Heart right ventricle (tissue), 16 donors: Measurements from ENCODE around the gene TGFBRAP1. TPM values are rescaled to one million over a fixed set of nuclear protein-coding genes. Genes with fewer than 3 reads are reported as not detected.

Source experiments
- ATAC-seq, 8 donors: fragments of 200-7000 bp; cut with Tn5 transposase; one replicate each; pipeline ENCODE4 v1.9.1; 2020; ENCODE audit warnings: mild to moderate bottlenecking in 8 of 8, moderate library complexity in 8 of 8, moderate number of reproducible peaks in 1 of 8
- DNase-seq, 2 donors: peaks; one replicate each; pipeline ENCODE4 v3.0.0-alpha.2; 2020
- H3K27ac ChIP-seq, 10 donors: fragments of 200-600 bp; sonication (generic) in 2 of 10; one replicate each; pipeline versions ENCODE4 v1.5.0 to v1.8.0; 2020 to 2022; ENCODE audit warnings: mild to moderate bottlenecking in 3 of 10
- H3K27me3 ChIP-seq, 7 donors: fragments of 200-600 bp; one replicate each; pipeline ENCODE4 v1.8.0; 2021 to 2022; ENCODE audit warnings: mild to moderate bottlenecking in 2 of 7
- H3K36me3 ChIP-seq, 9 donors: fragments of 200-600 bp; sonication (generic) in 1 of 9; one replicate each; pipeline versions ENCODE4 v1.5.0 to v1.8.0; 2020 to 2022; ENCODE audit warnings: mild to moderate bottlenecking in 2 of 9
- H3K4me1 ChIP-seq, 9 donors: fragments of 200-600 bp; sonication (generic) in 1 of 9; one replicate each; pipeline versions ENCODE4 v1.5.0 to v1.8.0; 2020 to 2022; ENCODE audit warnings: mild to moderate bottlenecking in 4 of 9
- H3K4me3 ChIP-seq, 10 donors: fragments of 200-600 bp; sonication (generic) in 2 of 10; one replicate each; pipeline versions ENCODE4 v1.5.0 to v1.8.0; 2020 to 2022; ENCODE audit warnings: mild to moderate bottlenecking in 7 of 10, moderate library complexity in 2 of 10
- H3K9me3 ChIP-seq, 11 donors: fragments of 200-600 bp in 10 of 11; sonication (generic) in 2 of 11; one replicate each; pipeline versions ENCODE4 v1.5.0 to v1.8.0; 2013 to 2022; ENCODE audit warnings: mild to moderate bottlenecking in 2 of 11, control low read depth in 1 of 11, moderate library complexity in 1 of 11
- CTCF ChIP-seq, 9 donors: fragments of 200-600 bp; sonication (generic) in 2 of 9; IDR thresholded peaks; one replicate each; pipeline versions ENCODE4 v1.5.0 to v1.8.0; 2021 to 2022; ENCODE audit warnings: antibody characterized with exemption in 9 of 9, mild to moderate bottlenecking in 5 of 9, moderate library complexity in 1 of 9
- WGBS, 2 donors: extraction: QIAGEN DNeasy Blood & Tissue Kit; methylation state at CpG; one replicate each; pipeline ENCODE4 v1.1.7; 2013; ENCODE audit warnings: inconsistent platforms in 1 of 2; 5-methylcytosine and 5-hydroxymethylcytosine counted together
- intact Hi-C, 10 donors: fragments of 100-400 bp; cut with DNase I; formaldehyde crosslinking; loops; one replicate each; pipeline versions ENCODE4 v1.11.1 to v1.14.2; 2022
- polyA plus RNA-seq, 2 donors: library from polyadenylated mRNA; stranded (reverse); fragments of 200-250 nt; gene quantifications; one replicate each; pipeline ENCODE4 v1.2.3, GENCODE V29; 2013
- total RNA-seq, 10 donors: library from RNA; stranded (reverse); fragmentation: NEBNext Ultra II Directional in 3 of 10; extraction: Animal tissue kit (Norgen Biotek cat#: 25700) in 3 of 10; gene quantifications; one replicate each; pipeline versions ENCODE4 v1.2.1 to v1.2.4, GENCODE V29; 2021 to 2023
- donor health status: Arrhythmogenic right ventricular cardiomyopathy.
- donor health status: ischemic (EF 13 %, LVEDD 7.1; RV severe dilation, severe dysfunction).
- donor health status: healthy with polysubstance abuse.
- donor health status: DM: no; HTN: yes; CAD: no.
- donor health status: DM: no; HTN: no; CAD: no.
- donor health status: ischemic (EF 25% LVEDD 6.9; RV normal size, moderate dysfunction).
- donor health status: ischemic (EF 25% LVEDD 5.7; RV mildly dilated, moderate dysfunction).
- donor health status: healthy.
- donor health status: DM: yes; HTN: yes; CAD: no.
- donor health status: Ischemic cardiomyopathy.
- donor health status: ischemic (EF 35%, LVEDD 5.7; RV mildly dilated, moderate dysfunction).
- donor health status: nonischemic (EF 11% LVEDD 7.7; RV severe dilation, severe dysfunction).
- donor health status: DM: yes; HTN: yes; CAD: no.
- donor health status: PGD.
- donor health status: ischemic (EF 29% LVEDD 5.4; RV normal size, mild dysfunction).
- donor health status: nonischemic (EF 23%, LVEDD 6.1; RV moderate dilation, normal function).

The TGFBRAP1 gene
- total and polyA plus RNA-seq, 12 donors = 2.1 to 12.7 (median 10.4) TPM

DNA sequence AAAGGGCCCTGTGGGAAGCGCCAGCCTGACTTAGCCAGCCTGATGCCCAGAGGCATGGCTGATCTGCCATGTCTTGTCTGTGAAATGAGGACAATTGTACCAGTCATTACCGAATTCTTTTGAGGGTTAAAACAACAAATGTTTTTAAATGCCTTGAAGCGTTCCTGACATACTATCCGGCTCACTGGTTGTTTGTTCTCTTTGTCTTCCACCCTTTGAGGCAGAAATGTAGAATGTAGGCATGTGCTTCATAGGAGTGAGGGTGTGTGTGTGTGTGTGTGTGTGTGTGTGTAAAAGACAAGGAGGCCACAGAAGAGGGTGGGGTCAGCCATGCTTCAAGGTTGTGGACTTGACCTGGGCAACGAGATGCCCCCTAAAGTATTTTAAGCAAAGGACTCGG, 35.5 kb downstream of the TGFBRAP1 start:
- Histone ChIP-seq H3K4me3 (no peak overlapping the region), H3K27me3 (no peaks in the 10 kb centered on the region), H3K27ac (no peak overlapping the region), H3K4me1 (peaks cover 0 to 4% (median 0%) of the 10 kb centered on the region in 9 donors), H3K36me3 (peaks cover 0 to 97% (median 29%) of the 10 kb centered on the region in 9 donors), H3K9me3 (no peaks in the 10 kb centered on the region)
- ATAC-seq (no peak), DNase-seq (no peak)
- intact Hi-C loops = loop anchor here in 1 of 10 donors (2.0 kb wide), 1 partner anchor 179 kb away; no protein-coding TSS in a partner anchor
- 93 to 97% methylated on average over 6 of the region's 6 CpGs for WGBS, 2 donors
- no peak for TF ChIP-seq CTCF (IDR thresholded peaks at IDR 0.05)

GRCh38 chr2:105291981-105292380, 37.6 kb downstream of the TGFBRAP1 start:
- Histone ChIP-seq H3K4me3 (no peak overlapping the region), H3K27me3 (no peaks in the 10 kb centered on the region), H3K9me3 (no peaks in the 10 kb centered on the region), H3K36me3 (peaks cover 0 to 93% (median 20%) of the 10 kb centered on the region in 9 donors), H3K4me1 (peaks cover 0 to 4% (median 0%) of the 10 kb centered on the region in 9 donors), H3K27ac (no peak overlapping the region)
- intact Hi-C loops = no loop called here
- ATAC-seq (no peak), DNase-seq (no peak)
- 94 to 95% methylated on average over 2 of the region's 2 CpGs for WGBS, 2 donors
- TF ChIP-seq CTCF (IDR thresholded peaks at IDR 0.05) = no peak

DNA sequence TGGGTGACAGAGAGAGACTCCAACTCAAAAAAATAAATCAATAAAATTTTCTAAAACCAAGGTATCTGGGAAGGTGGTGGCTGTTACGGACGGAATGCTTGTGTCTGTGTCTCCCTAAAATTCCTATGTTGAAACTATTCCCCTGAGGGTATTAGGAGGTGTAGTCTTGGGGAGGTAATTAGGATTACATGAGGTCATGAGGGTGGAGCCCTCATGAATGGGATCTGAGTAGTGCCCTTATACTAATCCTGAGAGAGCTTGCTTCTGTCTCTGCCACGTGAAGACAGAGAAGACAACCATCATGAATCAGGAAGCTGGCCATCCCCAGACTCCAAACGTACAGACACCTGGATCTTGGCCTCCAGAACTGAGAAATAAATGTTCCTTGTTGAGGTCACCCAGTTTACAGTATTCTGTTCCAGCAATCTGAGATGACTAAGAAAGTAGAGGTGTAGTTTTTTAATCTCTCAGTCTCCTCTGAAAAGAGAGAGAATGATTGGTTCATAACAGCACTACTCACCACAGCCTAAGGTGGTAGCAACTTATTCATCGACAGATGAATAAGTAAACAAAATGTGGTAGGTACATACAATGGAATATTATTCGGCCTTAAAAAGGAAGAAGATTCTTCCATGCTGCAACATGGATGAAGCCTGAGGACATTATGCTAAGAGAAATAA, 38.4 kb downstream of the TGFBRAP1 start:
- ATAC-seq (no peak), DNase-seq (no peak)
- TF ChIP-seq CTCF (IDR thresholded peaks at IDR 0.05) = no peak
- 96 to 98% methylated on average over 6 of the region's 6 CpGs for WGBS, 2 donors
- H3K4me3 ChIP-seq = no peak overlapping the region
- H3K9me3 ChIP-seq = no peaks in the 10 kb centered on the region
- H3K4me1 ChIP-seq = peaks cover 0 to 4% (median 0%) of the 10 kb centered on the region in 9 donors
- intact Hi-C loops = no loop called here
- peaks cover 0 to 93% (median 18%) of the 10 kb centered on the region in 9 donors for H3K36me3 ChIP-seq
- H3K27me3 ChIP-seq = no peaks in the 10 kb centered on the region
- no peak overlapping the region for H3K27ac ChIP-seq

- H3K27me3 ChIP-seq = no peaks in the 10 kb centered on the region
- H3K9me3 ChIP-seq = no peaks in the 10 kb centered on the region
- WGBS, 2 donors = 91 to 96% methylated on average over 7 of the region's 7 CpGs
- H3K36me3 ChIP-seq = peaks cover 0 to 93% (median 20%) of the 10 kb centered on the region in 9 donors
- ATAC-seq (no peak), DNase-seq (no peak)
- H3K4me3 ChIP-seq = no peak overlapping the region
- H3K27ac ChIP-seq = no peak overlapping the region
- TF ChIP-seq CTCF (IDR thresholded peaks at IDR 0.05) = no peak
- intact Hi-C loops = no loop called here
- H3K4me1 ChIP-seq = no peaks in the 10 kb centered on the region
Measured at GRCh38 chr2:105288133-105288532, 41.4 kb downstream of the TGFBRAP1 start.
